SKM-1 (cell line): Measurements from ENCODE around the gene PAX9.
"Not testable (repeated sequence)": the region's sequence is repeated elsewhere in the genome, so short reads cannot be mapped to it uniquely, and the experiment has no call there.

Experiments used
- DNase-seq: peaks from one replicate; lab custom pipeline; 2025; ENCODE audit not compliant: unreplicated experiment; lab: John Stamatoyannopoulos, UW

The PAX9 gene

DNA sequence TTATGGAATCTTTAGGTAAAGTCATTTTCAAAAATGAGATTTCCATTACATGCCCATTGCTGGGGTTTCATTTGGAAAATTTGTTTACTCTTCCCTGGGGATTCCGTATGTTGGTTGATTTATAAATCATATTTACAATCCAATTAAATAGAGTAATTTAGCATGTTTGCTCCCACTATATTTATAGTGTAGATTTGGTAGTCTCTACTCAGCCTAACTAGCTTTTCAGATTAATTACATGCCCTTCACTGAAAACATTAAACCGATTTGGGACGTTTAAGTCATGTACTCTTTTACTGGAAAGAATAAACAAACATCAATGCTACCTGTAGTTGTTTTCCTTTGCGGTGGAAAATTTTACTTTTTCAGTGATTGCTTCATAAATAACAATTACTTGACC, 10.4 kb downstream of the PAX9 start:
- no peak for DNase-seq

DNA sequence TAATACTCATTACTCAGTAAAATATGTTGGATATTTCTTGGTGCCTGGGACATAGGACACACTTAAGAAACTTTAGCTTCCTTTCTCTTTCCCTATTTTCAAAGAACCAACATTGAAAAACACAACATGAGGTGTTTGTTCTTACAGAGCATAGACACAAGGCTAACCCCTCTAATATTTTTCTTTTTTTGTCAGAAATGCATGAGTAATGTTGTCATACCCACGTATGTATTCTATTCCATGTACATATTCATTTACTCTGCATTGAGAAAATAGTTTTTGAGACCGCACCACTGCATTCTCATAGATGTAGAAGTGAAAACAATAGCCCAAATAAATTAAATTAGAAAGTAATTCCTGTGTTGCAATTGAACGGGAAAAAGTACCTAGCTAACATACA, 13.0 kb downstream of the PAX9 start:
- no peak for DNase-seq

- no peak for DNase-seq
Measured at GRCh38 chr14:36675581-36675980, 13.9 kb downstream of the PAX9 start.

DNA sequence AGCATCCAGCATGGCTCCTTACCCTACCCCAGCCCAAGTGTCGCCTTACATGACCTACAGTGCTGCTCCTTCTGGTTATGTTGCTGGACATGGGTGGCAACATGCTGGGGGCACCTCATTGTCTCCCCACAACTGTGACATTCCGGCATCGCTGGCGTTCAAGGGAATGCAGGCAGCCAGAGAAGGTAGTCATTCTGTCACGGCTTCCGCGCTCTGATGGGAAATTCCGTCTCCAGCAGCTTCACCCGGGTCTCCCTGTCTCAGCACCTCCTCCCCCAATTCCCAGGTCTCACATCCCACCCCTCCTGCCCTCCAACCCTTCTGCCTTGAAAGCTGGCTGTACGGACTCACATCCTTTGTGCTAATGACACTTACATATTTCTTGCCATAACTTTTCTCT, 14.6 kb downstream of the PAX9 start:
- no peak for DNase-seq

GRCh38 chr14:36682338-36682737, 20.7 kb downstream of the PAX9 start:
- DNase-seq = no peak

GRCh38 chr14:36683083-36683724, 21.5 kb downstream of the PAX9 start:
- DNase-seq = no peak

- no peak for DNase-seq
Measured at GRCh38 chr14:36684946-36685345, 23.3 kb downstream of the PAX9 start.

GRCh38 chr14:36690311-36691040, 28.8 kb downstream of the PAX9 start:
- no peak for DNase-seq

DNA sequence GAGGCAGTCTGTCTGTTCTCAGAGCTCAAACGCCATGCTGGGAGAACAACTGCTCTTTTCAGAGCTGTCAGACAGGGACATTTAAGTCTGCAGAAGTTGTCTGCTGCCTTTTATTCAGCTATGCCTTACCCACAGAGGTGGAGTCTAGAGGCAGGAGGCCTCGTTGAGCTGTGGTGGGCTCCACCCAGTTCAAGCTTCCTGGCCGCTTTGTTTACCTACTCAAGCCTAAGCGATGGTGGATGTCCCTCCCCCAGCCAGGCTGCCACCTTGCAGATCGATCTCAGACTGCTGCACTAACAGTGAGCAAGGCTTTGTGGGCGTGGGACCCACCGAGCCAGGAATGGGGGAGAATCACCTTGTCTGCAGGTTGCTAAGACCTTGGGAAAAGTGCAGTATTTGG, 37.8 kb downstream of the PAX9 start:
- DNase-seq = not testable (repeated sequence)

DNA sequence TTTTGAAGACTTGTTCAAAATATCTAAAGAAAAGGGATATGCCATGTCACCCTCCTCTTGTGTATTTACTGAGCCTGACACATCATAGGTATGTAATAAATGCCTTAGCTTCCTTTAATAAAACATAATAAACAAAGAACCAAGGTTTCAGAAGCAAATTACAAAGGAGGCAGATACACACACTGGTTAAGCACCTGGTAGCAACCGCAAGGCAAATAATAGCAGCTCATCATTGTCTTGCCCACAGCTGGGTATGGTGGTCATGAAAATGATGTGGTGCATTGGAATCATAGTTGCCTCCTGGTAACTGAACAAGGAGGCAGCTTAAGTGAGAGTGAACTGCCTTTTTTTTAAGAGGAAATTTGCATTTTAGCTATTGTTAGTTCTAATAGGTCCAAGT, 39.0 kb downstream of the PAX9 start:
- DNase-seq = no peak

DNA sequence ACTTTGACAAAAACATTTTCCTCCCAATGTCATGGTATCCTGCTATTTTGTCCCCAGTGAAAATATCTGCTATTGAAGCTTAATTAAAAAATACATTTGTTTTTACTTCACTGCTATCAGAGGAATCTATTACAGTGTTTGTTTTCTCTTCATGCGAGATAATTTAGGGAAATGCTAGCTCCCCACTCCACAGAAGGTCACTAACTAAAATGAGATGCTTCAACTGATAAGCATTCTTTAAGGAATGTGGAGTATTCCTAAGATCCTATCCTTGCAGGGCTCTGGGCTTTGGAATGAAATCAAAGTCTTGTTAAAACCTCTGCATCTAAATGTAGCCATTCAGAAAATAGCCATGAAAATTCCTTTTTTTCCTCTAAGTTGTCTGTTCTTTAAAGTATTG, 39.5 kb downstream of the PAX9 start:
- no peak for DNase-seq

GRCh38 chr14:36702474-36702873, 40.8 kb downstream of the PAX9 start:
- no peak for DNase-seq

DNA sequence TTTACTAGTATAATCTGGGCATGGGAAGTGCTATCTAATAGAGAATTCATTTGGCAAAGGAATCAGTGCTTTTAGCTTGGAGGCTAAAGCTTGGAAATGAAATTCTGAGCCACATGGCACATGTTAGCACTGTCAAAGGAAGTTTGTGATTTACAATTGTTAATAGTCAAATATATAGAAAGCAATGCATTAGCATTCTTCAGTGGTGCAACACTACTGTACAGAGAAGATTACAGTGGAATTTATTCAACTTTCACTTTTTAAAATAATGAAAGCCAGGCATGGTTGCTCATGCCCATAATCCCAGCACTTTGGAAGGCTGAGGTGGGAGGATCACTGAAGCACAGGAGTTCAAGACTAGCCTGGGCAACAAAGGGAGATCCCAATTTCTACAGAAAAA, 45.9 kb downstream of the PAX9 start:
- no peak for DNase-seq

DNA sequence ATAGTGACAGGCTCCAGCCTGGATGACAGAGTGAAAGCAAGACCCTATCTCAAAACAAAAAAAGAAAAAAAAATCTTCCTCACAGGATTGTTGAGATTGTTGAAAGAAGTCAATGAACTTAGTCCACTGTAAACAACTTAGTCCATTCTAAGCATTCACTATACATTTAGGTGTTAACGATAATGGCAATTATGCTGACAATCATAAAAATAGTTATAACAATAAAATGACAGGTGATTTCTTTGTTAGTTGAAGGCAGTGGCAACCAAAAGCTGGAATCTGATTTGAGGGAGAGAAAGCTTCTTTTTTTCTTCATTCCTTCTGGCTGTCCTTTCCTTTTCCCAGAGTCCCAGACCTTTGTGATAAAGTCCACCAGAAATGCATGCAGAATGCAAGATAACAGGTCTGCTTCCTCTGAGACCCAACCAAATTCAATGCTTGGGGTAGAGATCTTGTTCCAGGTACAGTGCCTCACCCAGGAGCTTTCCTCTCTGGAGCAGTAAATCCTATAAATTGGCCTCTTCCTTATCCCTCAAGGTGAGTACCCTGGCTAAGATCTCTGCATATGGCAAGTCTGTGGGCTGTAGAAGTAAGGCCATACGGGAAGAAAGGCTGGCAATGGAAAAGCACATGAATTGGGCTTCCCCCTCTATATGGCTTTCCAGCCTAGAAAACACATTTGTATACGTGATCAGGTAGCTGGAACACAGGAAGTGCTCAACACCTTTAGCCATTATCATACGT, 52.5 kb downstream of the PAX9 start:
- no peak for DNase-seq

DNA sequence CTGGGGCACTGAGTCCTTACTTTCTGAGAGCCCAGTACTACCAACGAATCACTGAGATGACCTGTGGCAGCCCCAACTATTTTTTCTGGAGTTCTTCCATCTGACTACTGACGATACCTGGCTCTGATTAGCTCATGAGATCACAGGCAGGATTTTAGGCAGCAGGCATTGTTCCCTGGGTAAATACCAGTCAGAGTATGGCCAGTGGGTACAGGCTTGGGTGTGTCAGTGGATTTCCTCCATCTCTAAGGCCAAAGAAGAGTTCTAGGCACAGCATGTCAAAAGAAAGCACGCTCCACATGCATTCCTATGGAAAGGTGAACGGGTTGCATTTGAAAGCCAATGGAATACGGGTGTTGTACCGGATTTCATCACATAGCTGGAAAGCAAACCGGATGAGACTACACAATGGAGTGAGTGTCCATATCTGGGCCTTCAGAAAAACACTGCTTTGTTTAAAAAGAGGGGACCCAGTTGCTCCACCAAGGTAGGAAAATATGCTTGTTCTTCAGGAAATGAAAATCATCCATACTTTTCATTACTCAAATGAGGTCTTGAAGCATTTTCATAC, 55.0 kb downstream of the PAX9 start:
- no peak for DNase-seq

DNA sequence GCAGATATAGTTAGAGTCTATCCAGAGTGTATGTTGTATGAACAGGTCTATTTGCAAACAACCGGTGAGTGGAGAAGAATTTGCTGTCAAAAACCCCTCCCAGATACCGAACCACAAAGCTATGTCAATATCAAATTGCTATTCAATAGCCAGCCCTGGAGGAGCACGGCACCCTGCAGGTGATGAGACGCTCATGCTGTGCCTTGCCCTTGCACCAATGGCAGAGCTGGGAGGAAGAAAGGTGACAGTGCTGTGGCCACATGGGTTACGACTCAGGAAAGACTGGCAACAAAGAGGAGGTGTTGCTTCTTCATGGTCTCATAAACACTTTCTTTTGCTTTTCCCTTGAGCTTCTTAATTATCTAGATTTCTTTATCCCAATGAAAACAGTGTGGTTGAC, 55.7 kb downstream of the PAX9 start:
- DNase-seq = no peak

GRCh38 chr14:36718216-36718615, 56.6 kb downstream of the PAX9 start:
- DNase-seq = no peak

DNA sequence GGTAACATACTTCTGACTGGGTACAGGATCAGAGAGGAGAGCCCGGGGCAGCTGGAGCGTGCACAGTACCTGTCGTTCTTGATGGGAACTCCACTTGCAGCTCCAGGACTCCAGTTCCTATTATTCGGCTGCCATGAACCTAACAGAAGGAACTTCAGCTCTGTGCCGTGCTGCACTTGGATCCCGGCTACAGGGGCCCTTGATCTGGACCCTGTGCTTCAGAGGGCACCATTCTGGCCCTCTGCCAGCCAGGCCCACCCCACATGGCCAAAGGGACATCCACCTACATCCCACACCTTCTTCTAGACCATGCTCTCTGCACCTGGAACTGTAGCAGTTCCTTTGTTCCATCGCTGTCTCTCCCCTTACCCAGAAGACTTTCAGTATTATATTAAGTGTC, 58.2 kb downstream of the PAX9 start:
- no peak for DNase-seq

DNA sequence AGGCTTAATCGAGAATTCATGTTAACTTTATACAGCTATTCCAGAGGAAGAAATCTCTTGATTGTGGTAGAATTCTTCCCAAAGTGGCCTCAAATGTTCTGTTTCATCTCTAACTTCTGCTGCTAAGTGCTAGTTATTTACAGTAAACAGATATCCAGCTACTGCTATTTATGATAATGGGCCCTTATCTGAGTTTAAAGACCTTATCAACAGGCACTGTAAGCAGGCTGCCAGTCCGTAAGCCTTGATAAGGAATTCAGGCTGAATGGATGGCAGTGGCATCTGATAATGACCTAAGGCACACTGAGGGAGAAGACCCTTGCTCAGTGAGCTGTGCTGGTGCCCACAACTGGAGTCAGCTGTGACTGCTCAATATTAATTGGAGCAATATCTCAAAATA, 59.0 kb downstream of the PAX9 start:
- DNase-seq = no peak

DNA sequence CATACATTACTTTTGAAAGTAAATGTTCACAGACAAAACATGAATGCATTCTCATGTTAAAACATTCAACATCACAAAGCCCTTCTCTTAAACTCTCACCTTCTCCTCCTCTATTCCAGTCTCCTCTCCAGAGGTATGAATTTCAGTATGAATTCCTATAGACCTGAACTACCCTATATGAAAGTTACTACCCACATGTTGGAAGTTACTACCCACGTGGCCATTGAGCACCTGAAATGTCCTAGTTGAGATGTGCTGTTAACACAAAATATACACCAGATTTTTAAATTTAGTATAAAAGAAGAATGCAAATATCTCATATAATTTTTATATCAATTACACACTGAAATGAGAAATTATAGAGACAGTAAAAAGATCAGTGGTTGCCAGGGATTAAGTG, 60.2 kb downstream of the PAX9 start:
- DNase-seq = no peak

- DNase-seq = no peak
Measured at GRCh38 chr14:36723530-36723929, 61.9 kb downstream of the PAX9 start.

- DNase-seq = no peak
Measured at GRCh38 chr14:36724162-36724561, 62.5 kb downstream of the PAX9 start.
